GM21529 (cell line): ENCODE results near the gene ERICH3.

ENCODE experiments used
- ATAC-seq: cut with Tn5 transposase; IDR thresholded peaks from one replicate; pipeline ENCODE4 v1.9.1; 2021; ENCODE audit not compliant: unreplicated experiment

Gene ERICH3, protein sequence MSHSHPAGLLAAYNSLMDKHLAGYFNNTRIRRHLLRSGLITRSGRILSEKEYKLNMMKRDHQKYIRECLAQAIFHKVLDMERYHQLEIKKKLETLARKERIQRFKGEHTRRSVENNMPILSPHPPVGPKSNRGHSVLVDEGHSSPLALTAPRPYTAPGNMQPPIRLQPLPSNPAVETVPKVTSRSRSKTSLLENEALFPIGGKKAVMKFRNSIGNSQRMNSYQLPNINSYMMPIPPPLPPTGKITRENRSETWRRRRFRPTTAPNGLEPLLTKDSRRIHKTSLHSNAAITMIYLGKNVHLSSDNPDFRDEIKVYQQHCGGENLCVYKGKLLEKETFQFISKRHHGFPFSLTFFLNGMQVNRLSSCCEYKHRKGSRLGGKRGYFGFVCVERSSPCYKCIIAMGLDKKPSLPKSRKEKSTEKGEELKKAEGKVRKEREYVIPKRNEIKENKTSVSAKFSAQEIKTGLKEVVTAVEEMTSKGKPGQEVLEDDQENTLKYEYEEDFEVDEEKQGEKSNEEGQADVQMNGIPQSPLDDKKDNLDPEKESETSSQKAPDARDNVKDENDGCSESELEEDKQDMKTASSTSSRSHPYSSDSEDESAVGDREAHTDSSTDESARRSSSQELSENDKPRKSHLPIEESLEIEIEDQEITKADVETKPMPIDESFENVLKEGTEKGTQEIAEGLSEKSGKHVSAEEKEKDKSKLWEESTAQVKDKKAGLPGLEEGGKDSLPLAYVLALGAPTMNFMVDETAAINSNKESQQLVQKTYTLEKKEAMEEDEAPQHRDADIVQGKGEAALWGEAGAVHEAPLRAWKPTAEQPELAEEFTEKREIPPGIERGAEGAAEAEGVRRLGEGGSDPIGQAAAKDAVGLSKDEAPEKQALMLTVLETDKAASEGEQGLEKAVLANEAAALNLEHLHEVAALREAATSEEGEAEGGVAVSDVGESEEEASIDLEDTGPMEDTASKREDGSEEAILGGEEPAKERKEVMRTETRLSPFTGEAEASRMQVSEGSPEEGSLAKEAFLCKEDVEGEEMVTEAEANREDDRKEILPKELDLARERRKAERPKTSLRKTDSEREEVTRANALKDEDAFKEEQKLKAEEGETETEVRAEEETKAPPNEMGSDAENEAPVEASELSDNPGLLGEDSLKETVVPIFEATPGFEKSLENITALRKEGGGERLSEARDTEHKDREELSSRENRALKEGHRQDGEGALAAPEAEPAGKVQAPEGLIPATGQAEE (N-terminal part only)

DNA sequence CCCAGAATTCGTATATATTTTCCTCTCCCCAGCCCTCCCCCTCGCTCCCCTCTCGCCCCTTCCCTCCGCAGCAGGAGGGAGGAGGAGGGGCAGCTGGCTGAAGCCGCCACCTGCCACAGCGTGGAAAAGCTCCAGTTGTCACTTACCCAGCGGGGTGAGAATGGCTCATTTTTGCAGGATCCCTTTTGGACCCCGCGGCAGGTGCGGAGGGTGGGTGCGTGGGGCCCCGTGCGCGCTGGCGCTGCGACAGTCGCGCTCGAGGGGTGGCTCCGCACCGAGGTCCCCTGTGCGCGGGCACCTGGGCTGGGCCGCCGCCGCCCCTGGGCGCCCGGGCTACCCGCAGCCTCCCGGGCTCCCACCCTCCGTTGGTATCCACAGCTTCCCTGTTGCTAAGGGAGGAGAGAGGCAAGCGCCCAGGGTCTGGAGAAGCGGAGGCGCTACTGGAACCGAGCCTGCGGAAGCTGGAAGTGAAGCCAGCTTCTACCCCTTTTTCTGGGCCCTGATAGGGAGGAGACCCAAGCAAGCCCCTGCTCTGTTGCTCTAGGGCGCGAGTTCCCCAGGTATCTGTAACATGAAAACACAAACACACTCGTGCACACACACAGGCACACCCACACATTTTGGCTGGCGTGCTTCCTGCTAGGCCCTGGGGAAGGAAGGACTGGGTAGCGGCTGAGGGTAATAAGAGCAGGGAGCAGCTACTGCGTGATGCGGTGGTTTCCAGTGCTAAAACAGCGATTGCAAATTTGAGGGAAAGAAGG lies at the start of gene ERICH3:
ERICH3 (minus strand) TSS at position 442 of the 761 bp plus-strand sequence; CDS start at position 169, 273 bp downstream.
- ATAC-seq, result peak; percentile 60

DNA sequence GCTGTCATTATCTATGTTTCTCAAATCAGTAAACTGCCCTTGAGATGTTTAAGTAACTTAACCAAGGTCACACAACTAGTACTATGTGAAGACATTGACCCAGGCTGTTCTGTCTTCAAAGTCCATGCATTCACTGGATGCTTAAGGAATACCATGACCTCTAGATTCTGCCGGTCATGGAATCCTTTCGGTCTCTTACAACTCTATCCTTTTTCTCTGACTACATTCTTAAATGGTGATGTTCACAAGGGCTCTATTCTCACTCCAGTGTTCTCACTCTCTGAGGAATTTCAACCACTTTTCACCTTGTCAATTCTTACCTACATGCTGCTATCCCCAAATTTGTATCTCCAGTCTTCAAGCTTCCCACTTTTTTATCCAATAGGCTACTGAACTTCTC lies 44.0 kb upstream of the ERICH3 start:
- ATAC-seq, result no peak

DNA sequence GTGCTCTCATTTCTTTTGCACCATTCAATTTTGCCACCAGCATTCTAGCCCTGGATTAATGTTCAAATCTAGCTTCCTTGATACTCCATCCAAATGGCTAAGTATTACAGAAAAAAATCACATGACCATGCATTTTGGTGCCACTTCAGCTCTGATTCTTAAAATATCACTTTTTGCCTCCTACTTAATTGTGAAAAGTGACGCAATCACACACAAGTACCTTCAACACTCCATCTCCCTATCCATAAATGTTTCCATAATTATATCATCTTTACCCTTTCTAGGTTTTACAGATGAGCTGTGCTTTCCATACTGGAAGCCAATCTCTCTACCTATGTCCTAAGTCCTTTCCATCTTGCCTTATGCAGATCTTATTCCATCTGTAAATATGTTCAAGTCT lies 43.2 kb upstream of the ERICH3 start:
- ATAC-seq, result no peak

- no peak for ATAC-seq
Measured at GRCh38 chr1:74715806-74716205, 42.2 kb upstream of the ERICH3 start.

- peak; percentile 32 for ATAC-seq
Measured at GRCh38 chr1:74715236-74715502, 41.6 kb upstream of the ERICH3 start.

DNA sequence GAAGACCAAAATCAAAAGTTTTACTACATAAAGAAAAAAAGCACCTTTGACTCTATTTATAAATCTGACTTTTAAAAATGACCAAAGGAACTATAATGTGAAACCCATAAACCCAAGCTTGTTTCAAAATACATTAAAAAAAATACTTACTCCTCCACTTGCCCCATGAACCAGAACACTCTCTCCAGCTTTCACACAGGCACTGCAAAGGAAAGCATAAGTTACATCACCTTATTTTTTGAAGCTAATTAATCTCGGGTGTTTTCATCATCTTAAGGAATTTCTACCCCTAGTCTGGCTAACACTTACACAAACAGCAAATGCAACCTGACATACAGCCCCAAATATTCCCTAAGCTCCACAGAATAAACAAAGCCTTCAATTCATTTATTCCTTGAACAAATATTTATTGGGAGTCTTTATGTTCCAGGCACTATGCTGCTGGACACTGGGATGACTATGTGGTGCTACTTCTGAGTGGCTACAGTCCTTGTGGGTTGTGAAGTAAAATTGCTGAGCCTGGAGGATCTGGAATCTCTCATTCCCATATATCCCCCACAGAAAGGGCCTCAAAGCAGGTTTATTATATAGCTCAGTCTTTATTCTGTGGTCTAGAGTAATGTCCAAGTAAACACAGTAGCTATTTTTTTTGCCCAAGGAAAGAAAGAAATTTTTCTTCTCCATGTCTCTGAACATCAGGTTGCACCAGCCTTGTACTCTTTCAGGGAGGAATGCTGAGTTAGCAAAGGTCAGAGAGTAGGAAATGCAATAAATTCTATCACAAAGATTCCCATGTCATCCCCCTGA lies 41.0 kb upstream of the ERICH3 start:
- peak; percentile 80 for ATAC-seq

- peak; percentile 21 for ATAC-seq
Measured at GRCh38 chr1:74713849-74714248, 40.3 kb upstream of the ERICH3 start.

- ATAC-seq, result no peak
Measured at GRCh38 chr1:74712881-74713280, 39.3 kb upstream of the ERICH3 start.

DNA sequence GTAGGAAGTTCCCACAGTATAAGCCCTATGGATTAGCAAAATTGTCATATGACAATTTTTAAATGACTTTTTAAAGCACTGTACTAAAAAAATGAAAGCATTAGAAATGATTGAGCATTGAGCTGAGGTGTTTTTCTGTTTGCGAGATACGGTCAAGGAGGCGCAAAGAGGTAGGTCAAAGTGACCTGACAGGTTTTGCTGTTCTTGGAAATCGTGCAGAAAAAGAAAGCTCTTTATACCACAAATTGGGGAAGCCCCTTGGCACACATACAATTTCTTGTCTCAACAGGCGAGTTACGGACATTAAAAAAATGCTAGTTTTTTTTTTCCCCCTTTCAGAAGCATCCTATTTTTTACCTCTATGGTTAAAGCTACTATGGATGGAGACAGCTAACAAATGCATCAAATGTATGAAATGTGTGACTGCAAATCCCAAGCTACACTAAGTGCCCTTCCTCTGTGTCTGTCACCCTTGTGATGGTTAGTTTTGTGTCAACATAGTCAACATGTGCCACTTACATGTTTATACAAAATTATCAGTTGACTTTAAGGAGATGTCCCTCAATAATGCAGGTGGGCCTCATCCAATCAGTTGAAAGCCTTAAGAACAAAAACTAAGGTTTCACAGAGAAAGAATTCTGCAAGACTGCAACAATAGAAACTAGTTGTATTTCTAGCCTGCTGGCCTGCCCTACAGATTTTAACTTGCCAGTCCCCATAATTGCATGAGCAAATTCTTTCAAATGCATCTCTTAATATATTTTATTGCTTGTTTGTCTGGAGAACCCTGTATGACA lies 30.0 kb upstream of the ERICH3 start:
- ATAC-seq, result no peak

GRCh38 chr1:74699331-74699730 lies 25.7 kb upstream of the ERICH3 start:
- no peak for ATAC-seq

DNA sequence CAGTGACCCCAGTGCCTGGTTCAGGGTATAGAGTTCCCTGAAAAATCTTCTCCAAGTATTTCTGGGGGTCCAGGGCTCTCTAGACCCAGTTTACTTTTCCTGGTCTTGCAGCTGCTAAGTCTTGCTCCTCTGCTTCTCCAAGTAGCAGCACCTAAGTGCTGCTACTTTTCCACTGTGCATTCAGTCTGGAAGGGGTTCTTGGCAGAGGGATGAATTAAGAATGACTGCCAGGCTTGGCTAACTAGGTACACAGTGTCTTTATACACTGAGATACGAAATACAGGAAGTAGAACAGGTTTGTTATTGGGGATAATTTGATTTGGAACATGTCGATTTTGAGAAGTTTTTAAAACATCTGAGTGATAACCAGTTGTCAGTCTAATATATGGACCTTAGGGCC lies 24.2 kb upstream of the ERICH3 start:
- ATAC-seq, result no peak

DNA sequence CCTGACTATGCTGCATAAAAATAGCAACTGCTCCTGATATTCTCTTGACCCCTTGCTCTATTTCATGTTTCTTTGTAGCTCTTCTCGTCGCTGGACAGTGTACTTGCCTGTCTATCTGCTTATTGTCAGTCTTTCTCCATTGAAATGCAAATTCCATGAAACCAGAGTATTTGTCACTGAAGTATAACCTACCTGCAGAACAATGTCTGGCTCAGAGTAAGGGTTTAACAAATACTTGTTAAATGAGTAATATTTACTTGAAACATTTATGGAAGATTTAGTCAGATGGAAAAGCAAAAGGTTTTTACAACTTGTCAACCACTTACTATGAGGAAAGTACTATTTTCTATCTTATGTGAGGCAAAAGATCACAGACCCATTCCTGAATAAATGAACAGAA lies 19.9 kb upstream of the ERICH3 start:
- ATAC-seq, result no peak

DNA sequence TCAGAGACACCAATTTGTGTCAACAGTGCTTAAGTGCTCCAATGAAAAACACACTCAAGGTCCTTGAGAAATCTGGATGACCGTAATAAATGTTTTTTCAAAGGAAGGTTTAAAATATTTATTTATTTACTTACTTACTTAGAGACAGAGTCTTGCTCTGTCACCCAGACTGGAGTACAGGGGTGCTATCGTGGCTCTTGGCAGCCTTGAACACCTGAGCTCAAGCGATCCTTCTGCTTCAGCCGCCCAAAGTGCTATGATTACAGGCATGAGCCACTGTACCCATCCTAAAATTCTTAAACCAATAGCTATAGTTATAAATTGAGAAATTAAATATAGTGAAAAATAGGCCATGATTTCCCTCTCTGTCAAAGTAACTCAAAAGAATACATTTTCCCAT lies 17.3 kb upstream of the ERICH3 start:
- no peak for ATAC-seq

DNA sequence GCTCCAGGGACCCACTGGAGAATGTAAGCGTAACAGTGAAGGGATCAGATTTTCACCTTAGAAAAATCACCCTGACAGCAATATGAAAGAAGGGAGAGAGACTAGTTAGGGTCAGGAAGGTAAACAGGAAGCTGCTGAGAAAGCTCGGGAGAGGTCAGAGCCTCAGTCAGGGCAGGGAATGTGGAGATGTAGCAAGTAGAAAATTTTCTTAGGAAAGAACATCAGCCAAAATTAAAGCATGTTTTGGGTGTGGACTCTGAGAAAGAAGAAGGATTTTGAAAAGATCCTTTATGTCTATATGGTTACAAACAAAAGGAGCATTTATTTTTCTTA lies 16.7 kb upstream of the ERICH3 start:
- no peak for ATAC-seq

GRCh38 chr1:74689621-74690363 lies 16.2 kb upstream of the ERICH3 start:
- peak; percentile 79 for ATAC-seq

GRCh38 chr1:74686928-74687327 lies 13.3 kb upstream of the ERICH3 start:
- no peak for ATAC-seq

DNA sequence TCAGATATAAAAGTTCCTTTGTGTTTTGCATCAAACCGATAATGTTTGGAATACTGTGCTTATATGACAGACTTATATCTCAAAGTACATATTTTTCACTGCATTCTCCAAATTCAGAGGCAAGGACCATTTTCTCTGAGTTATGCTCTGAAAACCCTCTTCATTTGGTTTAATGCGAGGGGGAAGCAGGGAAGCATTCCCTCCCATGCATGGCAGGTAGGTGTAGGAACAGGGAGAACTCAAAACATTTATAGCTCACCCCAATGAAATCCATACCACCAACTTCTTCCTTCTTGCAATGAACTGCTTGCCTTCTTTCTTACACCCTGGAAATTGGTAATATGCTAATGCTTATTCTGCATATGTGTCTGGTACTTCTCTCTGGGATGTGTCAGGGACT lies 10.7 kb upstream of the ERICH3 start:
- ATAC-seq, result no peak

DNA sequence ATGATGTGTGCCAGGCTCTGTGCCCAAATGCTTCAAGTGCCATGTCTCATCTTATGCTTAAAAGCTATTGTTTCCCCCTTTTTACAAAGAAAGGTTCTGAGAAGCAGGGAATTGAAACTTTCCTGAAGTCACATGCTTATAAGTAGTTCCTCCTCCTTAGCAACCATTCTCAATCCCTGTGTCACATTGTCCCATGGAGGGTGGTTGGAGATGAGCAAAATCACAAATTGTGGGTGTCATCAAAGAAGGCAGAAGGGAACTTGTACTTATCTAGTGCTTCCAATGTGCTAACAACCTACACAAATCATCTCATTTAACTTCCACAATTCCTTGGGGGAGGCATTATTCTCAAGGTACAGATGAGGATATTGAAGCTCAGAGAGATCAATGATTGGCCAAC lies 10.1 kb upstream of the ERICH3 start:
- ATAC-seq, result no peak

DNA sequence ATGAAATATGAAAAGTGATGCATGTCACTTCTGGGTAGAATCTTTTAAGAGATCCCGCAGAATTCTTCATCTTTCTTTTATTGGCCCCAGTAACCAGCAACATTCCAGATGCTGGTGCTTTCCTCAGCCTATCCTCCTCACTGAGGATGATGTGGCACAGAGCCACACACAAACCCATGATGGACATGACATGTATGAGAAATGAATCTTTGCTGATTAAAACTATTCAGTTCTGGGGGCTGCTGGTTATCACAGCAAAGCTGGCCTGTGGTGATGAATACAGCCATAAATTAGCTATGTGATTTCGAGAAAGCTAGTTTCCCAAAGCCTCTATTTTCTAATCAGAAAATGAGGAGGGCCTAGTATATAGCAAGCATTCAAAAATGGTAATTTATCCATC lies 8.3 kb upstream of the ERICH3 start:
- ATAC-seq, result no peak
